Pancreas (tissue), 10 donors: ENCODE data around the gene ULK3. TPM values are rescaled to one million over a fixed set of nuclear protein-coding genes. Genes with fewer than 3 reads are reported as not detected.

Experiments used
- ATAC-seq, 4 donors: fragments of 200-7000 bp; cut with Tn5 transposase; one replicate each; pipeline versions ENCODE4 v1.8.0 to v1.9.1; 2020; ENCODE audit warnings: mild to moderate bottlenecking in 4 of 4, moderate library complexity in 4 of 4
- DNase-seq, 6 donors: peaks; one replicate each; pipeline ENCODE4 v3.0.0-alpha.2; 2020
- FAIRE-seq: peaks from 2 replicates; lab custom pipeline; 2012; peaks lifted over from hg19 to GRCh38; lab: Jason Lieb, UNC
- H3K27ac ChIP-seq, 4 donors: fragments of 200-600 bp; sonication (generic); 1 replicate in 3 of 4; 2 replicates in 1 of 4; pipeline versions ENCODE4 v1.5.0 to v1.8.0; 2020
- H3K27me3 ChIP-seq, 4 donors: fragments of 200-600 bp; one replicate each; pipeline ENCODE4 v1.8.0; 2021
- H3K36me3 ChIP-seq, 3 donors: fragments of 200-600 bp; sonication (generic) in 1 of 3; one replicate each; pipeline versions ENCODE4 v1.5.0 to v1.8.0; 2020 to 2021
- H3K4me1 ChIP-seq, 3 donors: fragments of 200-600 bp; one replicate each; pipeline ENCODE4 v1.8.0; 2021
- H3K4me3 ChIP-seq, 4 donors: fragments of 200-600 bp; sonication (generic) in 2 of 4; one replicate each; pipeline versions ENCODE4 v1.5.0 to v1.8.0; 2020 to 2021
- H3K9me3 ChIP-seq, 4 donors: fragments of 200-600 bp; one replicate each; pipeline ENCODE4 v1.8.0; 2021
- WGBS, 2 donors: extraction: QIAGEN DNeasy Blood & Tissue Kit; methylation state at CpG; one replicate each; pipeline ENCODE4 v1.1.7; 2013; 5-methylcytosine and 5-hydroxymethylcytosine counted together
- intact Hi-C, 3 donors: fragments of 100-400 bp; cut with DNase I; formaldehyde crosslinking; loops; one replicate each; pipeline versions ENCODE4 v1.11.1 to v1.14.2; 2022
- polyA plus RNA-seq, 2 donors: library from polyadenylated mRNA; stranded (reverse); fragments of 200-250 nt; gene quantifications; one replicate each; pipeline ENCODE4 v1.2.3, GENCODE V29; 2013
- total RNA-seq, 6 donors: library from RNA; stranded (reverse); fragmentation: NEBNext Ultra II Directional in 4 of 6; extraction: Animal tissue kit (Norgen Biotek cat#: 25700) in 4 of 6; gene quantifications; one replicate each; pipeline versions ENCODE4 v1.2.1 to v1.2.4, GENCODE V29; 2021 to 2023
- TF ChIP-seq, protein P1 (sequence below), 4 donors: fragments of 200-600 bp; sonication (generic) in 3 of 4; IDR thresholded peaks; one replicate each; pipeline versions ENCODE4 v1.5.0 to v1.8.0; 2021; ENCODE audit warnings: antibody characterized with exemption in 4 of 4
- donor health status: healthy with polysubstance abuse.
- donor health status: DM: no; HTN: no; CAD: no; lungs with moderate emphysema.
- donor health status: DM: no; HTN: no; CAD: no.
- donor health status: control.
- donor health status: control.
- donor health status: Bipolar disorder and iron deficiency.
- donor health status: DM: yes; HTN: yes; CAD: no.
- donor health status: DM: no; HTN: no; CAD: no.
- donor health status: DM: no; HTN: no; CAD: no.
- donor health status: DM: yes; HTN: yes; CAD: no.

Gene ULK3
- total and polyA plus RNA-seq, 8 donors: 15.0 to 83.5 (median 22.2) TPM

DNA sequence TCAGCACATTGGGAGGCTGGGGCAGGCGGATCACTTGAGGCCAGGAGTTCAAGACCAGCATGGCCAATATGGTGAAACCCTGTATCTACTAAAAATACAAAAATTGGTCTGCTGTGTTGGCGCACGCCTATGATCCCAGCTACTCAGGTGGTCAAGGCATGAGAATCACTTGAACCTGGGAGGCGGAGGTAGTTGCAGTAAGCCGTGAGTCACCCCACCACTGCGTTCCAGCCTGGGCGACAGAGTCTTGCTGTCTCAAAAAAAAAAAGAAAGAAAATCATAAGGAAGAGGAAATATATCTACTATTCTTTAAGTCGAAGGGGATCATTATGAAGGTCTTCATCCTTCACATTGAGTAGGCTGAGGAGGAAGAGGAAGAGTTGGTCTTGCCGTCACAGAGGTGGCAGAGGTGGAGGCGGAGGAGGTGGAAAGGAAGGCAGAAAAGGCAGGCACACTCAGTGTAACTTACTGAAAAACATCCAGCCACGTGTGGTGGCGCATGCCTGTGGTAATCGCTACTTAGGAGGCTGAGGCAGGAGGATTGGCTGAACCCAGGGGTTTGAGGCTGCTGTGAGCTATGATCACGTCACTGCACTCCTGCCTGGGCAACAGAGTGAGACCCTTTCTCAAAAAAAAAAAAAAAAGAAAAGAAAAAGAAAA, 46.9 kb downstream of the ULK3 start:
- Histone ChIP-seq H3K4me1 (peaks cover 0 to 9% (median 0%) of the 10 kb centered on the region in 3 donors), H3K4me3 (no peak overlapping the region), H3K27me3 (no peaks in the 10 kb centered on the region), H3K9me3 (no peaks in the 10 kb centered on the region), H3K36me3 (peaks cover 0 to 3% (median 0%) of the 10 kb centered on the region in 3 donors), H3K27ac (no peak overlapping the region)
- ATAC-seq (no peak), FAIRE-seq (no peak), DNase-seq (no peak)
- 90 to 93% methylated on average over 14 of the region's 14 CpGs for whole genome bisulfite sequencing, 2 donors
- TF ChIP-seq, protein P1, sequence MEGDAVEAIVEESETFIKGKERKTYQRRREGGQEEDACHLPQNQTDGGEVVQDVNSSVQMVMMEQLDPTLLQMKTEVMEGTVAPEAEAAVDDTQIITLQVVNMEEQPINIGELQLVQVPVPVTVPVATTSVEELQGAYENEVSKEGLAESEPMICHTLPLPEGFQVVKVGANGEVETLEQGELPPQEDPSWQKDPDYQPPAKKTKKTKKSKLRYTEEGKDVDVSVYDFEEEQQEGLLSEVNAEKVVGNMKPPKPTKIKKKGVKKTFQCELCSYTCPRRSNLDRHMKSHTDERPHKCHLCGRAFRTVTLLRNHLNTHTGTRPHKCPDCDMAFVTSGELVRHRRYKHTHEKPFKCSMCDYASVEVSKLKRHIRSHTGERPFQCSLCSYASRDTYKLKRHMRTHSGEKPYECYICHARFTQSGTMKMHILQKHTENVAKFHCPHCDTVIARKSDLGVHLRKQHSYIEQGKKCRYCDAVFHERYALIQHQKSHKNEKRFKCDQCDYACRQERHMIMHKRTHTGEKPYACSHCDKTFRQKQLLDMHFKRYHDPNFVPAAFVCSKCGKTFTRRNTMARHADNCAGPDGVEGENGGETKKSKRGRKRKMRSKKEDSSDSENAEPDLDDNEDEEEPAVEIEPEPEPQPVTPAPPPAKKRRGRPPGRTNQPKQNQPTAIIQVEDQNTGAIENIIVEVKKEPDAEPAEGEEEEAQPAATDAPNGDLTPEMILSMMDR (IDR thresholded peaks at IDR 0.05): no peak
- intact Hi-C loops: no loop called here

DNA sequence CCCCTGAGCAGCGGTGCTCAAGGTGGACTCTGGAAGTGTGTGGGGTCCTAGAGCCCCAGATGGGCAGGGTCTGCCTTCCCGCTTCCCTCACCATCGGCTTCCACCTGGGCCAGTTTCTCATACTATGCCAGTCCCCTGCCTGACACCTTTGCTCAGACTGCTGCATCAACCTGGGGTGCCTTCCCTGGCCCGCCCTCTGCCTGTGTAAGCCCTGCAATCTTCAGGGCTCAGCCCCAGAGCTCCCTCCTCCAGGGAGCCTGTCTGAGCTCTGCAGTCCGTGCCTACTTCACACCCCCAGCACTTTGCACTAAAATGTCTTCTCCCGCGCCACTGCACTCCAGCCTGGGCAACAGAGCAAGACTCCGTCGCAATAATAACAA, 48.0 kb downstream of the ULK3 start:
- intact Hi-C loops: no loop called here
- 93 to 94% methylated on average over 9 of the region's 9 CpGs for whole genome bisulfite sequencing, 2 donors
- Histone ChIP-seq H3K36me3 (peaks cover 0 to 3% (median 0%) of the 10 kb centered on the region in 3 donors), H3K4me1 (peaks cover 0 to 18% (median 0%) of the 10 kb centered on the region in 3 donors), H3K27me3 (no peaks in the 10 kb centered on the region), H3K27ac (no peak overlapping the region), H3K4me3 (no peak overlapping the region), H3K9me3 (no peaks in the 10 kb centered on the region)
- DNase-seq (no peak), ATAC-seq (no peak), FAIRE-seq (no peak)
- TF ChIP-seq, protein P1 (IDR thresholded peaks at IDR 0.05): no peak

DNA sequence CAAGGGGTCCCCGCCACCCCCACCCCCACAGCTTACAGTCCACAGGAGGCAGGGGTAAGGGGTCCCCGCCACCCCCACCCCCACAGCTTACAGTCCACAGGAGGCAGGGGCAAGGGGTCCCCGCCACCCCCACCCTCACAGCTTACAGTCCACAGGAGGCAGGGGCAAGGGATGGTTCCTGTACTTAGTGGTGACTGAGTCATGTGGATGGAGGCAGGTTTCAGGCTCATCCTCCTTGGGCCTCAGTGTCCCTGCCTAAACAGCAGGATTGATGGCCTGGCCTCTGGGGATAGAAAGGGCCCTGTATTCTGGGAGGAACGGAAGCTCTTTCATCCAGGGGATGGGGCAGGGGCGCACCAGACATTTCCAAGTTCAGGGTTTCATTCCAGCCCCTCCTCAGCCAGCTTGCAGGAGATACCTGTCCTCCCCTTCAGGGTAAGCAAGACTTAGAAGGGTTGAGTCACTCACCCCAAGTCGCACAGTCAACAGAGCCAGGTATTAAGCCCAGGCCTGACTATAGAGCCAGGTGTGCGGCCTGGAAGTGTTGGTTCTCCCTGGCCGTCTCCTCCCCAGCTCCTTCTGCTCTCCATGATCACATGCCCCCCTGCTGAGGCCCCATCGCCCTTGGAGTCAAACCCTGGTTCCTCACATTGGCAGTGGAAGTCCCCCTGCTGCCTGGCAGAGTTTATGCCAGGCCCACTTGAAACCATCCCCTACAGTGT, 48.5 kb downstream of the ULK3 start:
- Histone ChIP-seq H3K27ac (no peak overlapping the region), H3K27me3 (no peaks in the 10 kb centered on the region), H3K4me3 (no peak overlapping the region), H3K4me1 (peaks cover 0 to 16% (median 0%) of the 10 kb centered on the region in 3 donors), H3K36me3 (peaks cover 0 to 2% (median 0%) of the 10 kb centered on the region in 3 donors), H3K9me3 (no peaks in the 10 kb centered on the region)
- ATAC-seq (no peak), FAIRE-seq (no peak), DNase-seq (no peak)
- whole genome bisulfite sequencing, 2 donors: 89 to 93% methylated on average over 7 of the region's 9 CpGs
- TF ChIP-seq, protein P1 (IDR thresholded peaks at IDR 0.05): no peak
- intact Hi-C loops: no loop called here

DNA sequence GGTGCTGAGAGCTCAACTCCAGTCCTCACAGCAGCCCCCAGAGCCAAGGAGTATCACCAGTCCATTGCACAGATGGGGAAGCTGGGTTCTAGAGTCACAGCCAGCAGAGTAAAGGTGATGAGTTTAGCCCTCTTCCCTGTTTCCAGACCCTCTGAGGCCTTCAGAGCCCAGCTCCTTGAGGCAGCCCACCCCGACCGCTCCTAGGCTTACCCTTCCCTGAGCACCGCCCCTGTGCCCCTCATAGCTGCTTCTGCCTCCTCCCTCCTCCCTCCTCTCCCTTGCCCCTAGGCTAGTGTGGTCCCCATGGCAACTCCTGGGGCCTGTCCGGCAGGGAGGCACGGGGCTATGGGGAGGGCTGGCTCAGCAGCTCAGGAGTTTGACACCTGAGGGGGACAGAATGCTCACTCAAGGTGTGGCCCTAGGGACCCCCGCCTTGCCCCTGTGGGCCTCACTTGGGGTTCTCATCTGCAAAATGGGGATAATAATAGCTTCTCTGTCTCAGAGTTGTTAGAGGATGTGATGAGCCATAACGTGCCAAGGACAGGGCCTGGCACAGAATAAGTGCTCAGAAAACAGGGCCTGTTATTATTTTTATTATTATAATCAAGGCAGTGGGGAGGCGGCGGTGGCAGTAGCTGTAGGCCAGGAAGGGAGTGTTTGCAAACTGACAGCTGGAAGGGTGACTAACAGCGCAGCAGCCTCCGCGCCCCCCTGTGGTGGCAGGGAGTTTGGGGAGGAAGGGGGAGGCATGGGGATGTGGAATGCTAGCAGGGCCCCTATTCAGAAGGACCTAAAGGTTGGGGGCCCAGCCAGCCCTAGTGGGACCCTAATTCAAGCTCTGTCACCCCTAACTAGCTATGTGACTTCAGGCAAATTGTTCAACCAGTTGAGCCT, 49.6 kb downstream of the ULK3 start:
- ATAC-seq (no peak), FAIRE-seq (no peak), DNase-seq (no peak)
- intact Hi-C loops: no loop called here
- TF ChIP-seq, protein P1 (IDR thresholded peaks at IDR 0.05): no peak
- Histone ChIP-seq H3K27ac (no peak overlapping the region), H3K27me3 (no peaks in the 10 kb centered on the region), H3K4me1 (peaks cover 0 to 21% (median 0%) of the 10 kb centered on the region in 3 donors), H3K36me3 (no peaks in the 10 kb centered on the region), H3K9me3 (no peaks in the 10 kb centered on the region), H3K4me3 (no peak overlapping the region)
- 79 to 88% methylated on average over 12 of the region's 12 CpGs for WGBS, 2 donors
